Renal cortex interstitium (tissue), 11 donors: ENCODE results near the gene TMA7. TPM values are rescaled to one million over a fixed set of nuclear protein-coding genes. Genes with fewer than 3 reads are reported as not detected.

ENCODE experiments used
- DNase-seq, 11 donors: peaks; one replicate each; pipeline ENCODE4 v3.0.0-alpha.2; 2013; ENCODE audit warnings: low read depth in 9 of 11, low spot score in 4 of 11; ENCODE audit errors: extremely low read depth in 1 of 11
- polyA plus RNA-seq, 3 donors: library from polyadenylated mRNA; unstranded; fragments of 120-200 nt; gene quantifications; one replicate each; pipeline ENCODE4 v1.2.1, GENCODE V29; 2013; ENCODE audit not compliant: insufficient read length in 3 of 3

The TMA7 gene
- polyA plus RNA-seq, 3 donors, result 264 to 326 (median 318) TPM

DNA sequence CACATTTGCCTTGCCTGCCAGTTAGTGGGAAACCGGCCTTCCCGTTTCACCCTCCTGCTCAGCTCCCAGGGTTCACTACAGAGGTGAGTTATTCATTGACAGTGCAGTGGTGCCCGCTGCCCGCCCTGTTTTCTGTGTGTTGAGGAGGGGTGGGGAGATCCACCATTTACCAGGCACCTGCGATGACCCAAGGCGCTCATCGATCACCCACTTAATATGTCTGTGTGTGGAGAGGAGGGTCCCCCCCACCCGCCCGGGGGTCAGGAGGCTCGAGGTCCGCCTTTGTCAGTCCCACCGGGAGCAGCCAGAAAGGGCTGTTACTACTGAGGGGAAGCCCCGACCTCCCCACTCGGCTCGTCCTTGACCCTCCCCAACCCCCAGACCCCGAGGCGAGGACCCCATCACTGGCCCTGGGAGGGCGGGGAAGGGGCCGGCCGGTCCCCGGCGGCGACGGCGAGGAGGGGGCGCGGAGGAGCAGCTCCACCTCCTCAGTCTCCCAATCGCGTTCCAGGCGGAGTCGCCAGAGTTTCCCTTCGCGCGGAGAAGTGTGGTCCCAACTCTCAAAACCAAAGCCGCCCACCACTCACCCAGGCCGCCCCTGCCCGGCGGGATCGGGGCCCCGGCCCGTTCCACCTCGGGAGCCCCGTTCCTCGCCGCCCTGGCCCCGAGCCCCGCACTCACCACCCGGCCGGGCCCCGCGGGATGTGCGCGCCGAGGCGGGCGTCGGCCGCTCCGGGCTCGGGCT lies 11.3 kb upstream of the TMA7 start:
- DNase-seq, result peak in 4 of 11 donors; percentile 31 to 75 (median 62)

DNA sequence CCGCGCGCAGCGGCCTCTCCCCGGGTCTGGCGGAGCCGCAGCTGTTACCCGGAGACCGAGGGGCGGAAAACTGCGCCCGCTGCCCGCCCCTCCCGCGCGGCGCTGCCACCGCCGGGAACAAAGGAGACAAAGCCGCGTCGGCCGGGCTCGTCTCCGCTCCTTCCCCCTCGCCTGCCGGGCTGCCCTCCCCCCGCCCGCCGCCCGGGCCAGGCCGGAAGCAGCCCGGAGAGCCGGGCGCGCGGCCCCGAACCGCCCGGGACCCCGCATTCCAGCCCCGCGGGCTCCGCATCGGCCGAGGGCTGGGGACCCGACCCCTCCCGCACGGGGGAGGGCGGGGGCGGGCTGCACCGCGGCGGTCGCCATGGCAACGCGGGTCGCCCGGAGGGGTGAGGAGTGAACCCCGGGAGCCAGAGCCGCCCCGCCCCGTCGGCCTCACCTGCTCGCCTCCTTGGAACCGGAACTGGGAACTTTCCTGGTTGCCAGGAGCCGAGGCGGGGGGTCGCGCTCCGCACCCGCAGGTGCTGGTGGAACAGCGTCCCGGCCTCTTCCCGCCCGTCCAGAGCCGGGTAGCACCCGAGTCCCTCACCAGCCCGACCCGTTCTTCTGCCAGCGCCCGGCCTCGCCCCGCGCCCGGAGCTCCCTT lies 10.6 kb upstream of the TMA7 start:
- peak in 4 of 11 donors; percentile 22 to 54 (median 41) for DNase-seq

DNA sequence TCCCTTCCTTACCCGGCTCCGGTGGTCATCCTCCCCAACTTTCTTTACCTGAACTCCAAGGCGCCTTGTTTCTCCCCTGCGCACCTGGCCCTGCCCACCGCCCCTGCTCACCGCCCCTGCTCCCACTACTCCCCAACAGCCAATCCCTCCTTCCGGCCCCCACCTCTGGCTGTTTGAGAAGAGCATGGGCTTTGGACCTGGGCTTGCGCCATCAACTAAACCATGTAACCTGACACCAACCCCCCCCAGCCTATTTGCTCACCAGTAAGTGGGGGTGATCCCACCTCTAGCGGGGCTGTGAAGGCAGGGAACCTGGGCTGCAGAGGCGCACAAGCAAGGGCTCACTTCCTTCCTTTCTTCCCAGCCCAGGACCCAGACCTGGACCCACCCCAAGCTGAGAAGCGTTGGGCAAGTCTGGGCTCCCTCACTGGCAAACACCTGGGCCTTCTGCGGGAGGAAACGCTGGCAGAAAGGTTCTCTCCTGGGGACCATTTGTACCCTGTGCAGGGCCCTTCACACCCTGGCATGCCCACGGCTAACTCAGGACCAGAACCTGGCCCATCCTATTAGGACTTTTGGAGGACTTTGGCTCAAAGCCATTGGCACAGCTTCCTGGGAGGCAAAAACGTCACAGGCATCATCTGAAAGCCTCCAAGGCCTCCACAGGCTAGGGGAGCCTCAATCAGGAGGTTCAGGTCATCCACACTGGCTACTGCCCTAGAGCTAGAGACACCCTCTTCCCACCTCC lies 9.9 kb upstream of the TMA7 start, which contains the start of gene PLXNB1:
PLXNB1 (minus strand) TSS at position 127 of the 748 bp plus-strand sequence. CDS start 5,475 bp downstream, outside the sequence.
- peak in 8 of 11 donors; percentile 69 to 93 (median 86) for DNase-seq

DNA sequence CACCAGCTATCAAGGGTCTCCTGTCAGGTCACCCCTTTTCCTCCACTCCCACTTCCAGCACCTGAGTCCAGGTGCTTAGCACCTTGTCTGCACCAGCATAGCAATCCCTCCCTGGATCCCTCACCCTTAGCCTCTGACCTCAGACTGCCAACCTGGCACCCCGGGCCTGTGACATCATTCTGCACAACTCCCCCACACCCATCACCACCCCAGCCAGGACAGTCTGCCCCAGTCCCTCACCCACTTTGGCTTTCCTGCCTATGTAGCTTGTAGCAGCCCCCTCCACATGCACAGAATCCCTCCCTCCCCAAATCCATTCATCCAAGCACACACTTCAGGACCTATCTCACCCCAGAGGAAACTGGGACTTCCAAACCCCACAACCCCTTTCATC lies 9.4 kb upstream of the TMA7 start:
- DNase-seq, result no peak

DNA sequence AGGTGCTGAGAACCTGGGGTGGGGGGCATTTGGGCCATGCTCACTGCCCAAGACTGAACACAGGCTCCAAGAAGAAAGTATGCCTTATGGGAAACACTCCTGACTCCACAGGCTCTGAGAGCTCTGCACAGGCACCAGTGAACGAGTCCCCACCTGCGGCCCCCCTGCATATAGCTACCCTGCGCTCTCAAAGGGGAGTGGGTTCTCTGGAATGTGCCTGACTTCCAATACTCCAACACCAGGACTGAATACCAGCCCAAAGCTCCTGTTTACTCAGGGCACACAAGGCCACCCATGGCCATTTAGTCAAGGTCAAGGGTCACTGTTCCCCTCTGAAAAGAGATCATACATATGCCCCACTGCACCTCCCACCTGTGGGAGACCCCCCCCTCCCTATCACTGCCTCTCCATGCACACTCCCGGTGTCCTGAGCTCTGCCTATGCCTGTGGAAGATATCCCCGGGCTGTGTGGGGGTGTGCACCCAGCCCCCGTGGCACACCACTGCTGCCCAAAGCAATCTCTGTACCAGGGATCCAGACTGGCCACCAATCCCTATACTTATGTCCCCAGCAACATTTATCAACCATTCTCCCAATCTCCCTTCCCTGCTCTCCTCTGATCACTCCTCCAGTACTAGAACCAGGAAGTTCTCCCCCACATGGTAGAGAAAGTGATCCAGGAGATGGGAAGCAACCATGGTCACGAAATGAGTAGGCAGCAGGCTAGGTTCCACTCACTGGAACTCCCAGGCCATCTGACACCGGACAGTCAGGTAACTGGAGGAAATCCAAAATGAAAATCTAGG lies 8.6 kb upstream of the TMA7 start:
- no peak for DNase-seq

DNA sequence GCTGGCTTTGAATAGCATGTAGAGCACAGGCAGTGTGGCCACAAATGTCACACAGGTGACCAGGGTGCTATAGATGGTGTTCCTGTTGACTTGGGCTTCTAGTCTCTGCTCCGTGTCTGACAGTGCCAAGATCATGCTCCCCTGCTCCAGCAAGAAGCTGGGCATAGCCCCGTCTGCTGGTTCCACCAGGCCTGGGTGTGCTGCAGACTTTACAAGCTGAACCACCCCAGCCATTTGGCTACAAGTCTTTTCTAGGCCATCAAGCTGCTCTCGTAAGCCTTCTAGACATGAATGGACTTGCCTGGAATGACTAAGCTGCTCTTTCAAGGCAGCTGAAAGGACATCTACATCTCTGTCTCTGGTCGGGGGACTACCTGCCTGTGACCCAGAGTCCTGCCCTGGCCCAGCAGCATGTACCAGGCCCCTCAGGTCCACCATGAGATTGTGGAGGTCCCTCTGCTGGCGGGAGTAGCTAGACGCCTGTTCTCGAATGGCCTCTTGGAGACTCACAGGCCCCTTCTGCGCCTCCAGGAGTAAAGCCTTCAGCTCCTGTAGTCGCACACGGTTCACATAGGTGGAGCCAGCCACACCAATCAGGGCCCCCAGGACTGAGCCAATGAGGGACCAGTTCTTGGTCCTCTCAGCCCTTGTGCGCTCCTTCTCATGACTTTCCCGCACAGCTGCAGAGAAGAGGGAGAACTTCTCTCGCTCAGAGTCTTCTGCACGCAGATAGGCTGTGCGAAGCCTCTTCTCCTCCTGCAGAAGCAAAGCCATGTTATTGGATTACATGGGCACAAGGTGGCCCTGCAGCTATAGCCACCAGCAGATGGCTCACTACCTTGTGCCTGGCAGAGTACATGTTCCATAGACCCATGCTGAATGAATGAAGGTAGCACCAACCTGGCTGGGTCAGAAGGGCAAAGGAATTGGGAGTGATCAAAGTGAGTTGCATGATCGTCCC lies 7.4 kb upstream of the TMA7 start:
- DNase-seq, result no peak

DNA sequence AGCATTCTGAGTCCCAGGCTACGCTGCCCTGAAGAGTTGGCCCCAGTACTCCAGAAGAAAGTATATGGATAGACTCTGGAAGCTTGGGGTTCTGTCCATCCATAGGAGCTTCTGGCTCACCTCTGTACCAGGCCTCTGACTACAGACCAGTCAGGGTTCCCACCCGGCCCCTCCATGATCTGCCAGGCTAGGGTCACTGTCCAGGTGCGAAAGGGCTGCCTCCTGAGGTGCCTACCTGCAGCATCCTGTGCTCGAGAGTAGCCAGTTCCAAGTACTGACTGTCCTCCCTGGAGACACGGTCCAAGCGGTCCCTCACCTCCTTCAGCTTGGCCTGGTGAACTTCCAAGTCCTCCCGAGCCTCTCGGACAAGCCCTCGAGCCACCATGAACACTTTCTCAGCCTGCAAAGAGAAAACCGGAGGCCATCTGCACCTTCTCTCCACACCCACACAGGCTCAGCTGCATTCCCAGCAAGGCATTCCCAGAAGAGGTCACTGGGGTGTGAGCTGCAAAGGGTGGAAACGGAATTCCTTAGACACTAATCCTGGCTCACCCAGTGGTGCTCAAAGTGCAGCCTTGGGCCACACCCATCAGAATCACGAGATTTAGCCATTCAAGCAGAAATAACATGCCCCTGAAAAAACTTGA lies 6.5 kb upstream of the TMA7 start:
- DNase-seq, result peak in 2 of 11 donors; percentile 24 to 72

DNA sequence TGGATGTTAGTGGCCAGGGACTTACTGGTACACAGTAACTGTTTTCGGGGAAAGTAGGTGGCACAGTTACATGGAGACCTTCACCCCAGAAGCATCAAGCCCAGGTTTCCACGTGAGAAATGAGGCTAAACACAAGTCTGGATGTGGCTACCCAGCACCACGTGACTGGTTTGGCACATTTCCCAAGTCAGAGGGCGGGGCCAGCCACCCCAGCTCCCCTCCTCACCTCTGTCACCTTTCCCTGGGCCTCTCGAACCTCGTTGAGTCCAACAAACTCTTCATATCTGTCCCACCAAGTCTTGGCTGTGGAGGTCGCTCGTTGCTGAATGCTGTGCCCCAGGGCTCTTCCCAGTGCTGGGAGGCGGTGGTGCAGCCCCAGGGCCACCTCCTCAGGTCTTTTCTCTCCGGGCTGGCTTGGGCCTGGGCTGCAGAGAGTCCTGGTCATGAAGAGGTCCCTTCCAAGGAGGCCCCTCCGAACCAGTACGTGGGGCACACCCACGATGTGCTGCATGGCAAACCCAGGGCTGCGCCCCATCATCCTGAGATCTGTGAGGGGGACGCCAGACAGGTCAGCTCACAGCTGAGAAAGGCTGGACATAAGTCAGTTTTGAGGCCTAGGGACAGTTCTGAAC lies 5.3 kb upstream of the TMA7 start:
- DNase-seq, result no peak

DNA sequence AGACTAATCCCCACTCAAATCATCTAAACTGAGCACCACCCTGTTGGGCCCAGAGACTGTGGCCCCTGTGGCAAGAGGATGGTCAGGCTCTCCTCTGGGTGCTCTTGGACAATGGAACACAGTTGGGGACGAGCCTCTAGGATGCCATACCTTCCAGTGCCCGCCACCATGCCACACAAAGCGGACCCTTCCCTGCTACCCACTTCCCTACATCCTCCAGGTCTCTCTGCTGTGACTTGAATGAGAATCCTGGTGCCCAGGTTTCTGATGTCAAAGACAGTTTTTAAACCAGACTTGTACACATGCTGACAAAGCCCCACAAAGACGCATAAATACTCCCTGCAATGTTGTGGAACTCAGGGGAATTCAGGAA lies 4.8 kb upstream of the TMA7 start:
- no peak for DNase-seq

DNA sequence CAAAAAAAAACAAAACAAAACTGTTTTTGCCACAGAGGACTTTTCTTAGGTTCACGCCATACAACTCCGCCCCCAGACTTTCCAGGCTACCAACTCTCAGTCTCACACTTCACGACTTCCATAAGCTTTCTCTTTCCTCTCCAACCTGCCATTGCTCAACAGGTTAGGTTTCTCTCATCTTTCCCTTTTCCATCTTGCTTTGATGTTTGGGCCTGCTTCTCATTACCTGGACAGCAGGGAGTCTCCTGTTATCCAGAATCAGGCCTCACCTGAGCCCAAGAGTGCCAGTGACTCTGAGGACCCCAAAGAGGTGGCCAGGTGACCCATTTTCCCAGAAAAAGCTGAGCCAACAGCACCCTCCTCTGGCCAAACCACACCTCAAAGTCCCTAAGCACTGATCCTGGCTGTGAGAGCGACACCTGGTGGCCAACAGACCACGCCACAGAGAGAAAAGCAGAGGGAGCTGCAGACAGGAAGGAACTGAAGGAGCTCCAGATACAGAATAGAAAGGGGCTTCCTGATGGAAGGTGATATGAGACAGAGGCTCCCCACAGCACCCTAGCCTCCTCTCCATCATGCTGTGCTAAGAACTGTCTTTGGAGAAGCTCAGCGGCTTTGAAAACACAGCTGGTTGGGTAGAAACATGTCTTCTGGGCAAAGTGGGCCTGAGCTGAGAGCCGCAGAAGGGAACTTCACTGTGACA lies 4.1 kb upstream of the TMA7 start:
- peak in 10 of 11 donors; percentile 61 to 86 (median 81) for DNase-seq

DNA sequence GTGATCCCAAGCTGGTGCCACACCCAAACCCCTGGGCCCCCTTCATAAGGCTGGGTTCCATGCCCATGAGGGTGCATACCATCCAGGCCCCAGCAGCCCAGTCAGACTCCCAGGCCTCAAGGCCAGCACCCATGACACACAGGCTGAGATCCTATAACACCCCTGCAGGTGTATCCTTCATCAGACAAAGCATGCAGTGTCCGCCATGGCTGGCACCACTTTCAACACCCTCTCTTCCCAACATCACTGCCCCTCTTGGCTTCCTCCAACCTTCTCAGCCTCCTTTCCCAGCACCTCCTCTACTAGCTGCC lies 3.6 kb upstream of the TMA7 start:
- no peak for DNase-seq

DNA sequence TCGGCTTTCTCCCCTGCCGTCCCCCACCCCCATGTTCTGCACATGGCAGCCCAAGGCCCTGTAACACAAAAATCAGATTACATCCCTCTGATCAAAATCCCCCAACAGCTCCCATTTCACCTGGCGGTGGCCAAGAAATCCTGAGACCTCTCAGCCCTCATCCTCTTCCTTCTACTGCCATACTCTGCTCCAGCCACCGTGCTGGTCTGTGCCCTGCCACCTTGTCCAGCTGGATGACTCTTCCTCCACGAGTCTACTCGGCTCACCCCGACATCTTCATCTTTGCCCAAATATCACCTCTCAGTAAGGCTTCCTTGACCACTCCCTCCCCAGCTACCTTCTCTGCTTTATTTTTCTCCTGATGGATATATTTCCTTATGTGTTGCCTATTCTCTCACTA lies 3.2 kb upstream of the TMA7 start:
- no peak for DNase-seq

DNA sequence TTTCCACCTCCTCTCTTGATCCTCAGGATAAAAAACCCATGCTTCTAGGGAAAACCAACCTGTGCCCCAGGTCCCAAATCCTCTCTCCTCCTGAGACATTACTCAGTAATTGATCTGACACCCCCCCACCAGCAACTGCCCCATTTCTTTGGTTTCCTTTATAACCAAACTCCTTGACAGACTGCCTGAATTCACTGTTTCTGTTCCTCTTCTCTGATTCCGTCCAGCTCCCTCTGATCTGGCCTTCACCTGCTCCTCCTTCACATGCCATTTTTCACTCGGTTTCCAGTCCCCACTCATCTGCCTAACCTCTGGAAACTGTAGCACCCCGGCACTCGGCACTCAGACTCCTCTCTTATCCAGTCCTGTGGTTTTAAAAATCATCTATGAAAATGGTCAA lies 2.2 kb upstream of the TMA7 start:
- DNase-seq, result no peak

DNA sequence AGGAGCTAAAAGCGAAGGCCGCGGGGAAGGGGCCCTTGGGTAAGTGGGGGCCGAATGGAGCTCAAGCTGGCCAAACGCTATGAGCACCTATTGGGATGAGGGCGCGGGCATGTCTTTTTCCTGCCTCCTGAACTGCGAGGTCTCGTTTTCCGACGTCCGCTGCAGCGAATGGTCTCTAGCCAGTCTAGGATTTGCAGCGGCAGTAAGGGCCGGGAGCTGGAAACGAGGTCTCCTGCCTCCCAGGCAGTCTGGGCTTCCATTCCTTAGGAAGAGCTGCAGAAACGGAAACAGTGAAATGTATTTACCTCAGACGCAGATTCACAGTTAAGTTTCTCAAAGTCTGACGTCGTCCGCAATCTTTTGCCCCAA lies 517 bp downstream of the TMA7 start:
- no peak for DNase-seq

DNA sequence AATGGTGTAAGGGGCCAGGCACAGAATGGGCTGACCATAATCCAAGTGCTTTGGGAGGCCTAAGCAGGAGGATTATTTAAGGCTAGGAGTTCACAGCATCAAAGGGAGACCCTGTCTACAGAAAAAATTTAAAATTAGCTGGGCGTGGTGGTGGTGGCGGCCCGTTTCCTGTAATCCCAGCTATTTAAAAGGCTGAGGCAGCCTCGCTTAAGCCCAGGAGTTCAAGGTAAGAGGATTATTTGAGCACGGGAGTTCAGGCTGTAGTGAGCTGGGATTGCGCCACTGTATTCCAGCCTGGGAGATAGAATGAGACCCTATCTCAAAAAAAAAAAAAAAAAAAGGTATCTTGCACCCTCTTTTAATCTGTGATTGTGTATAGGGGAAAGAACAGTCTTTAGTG lies 1.9 kb downstream of the TMA7 start:
- DNase-seq, result no peak

DNA sequence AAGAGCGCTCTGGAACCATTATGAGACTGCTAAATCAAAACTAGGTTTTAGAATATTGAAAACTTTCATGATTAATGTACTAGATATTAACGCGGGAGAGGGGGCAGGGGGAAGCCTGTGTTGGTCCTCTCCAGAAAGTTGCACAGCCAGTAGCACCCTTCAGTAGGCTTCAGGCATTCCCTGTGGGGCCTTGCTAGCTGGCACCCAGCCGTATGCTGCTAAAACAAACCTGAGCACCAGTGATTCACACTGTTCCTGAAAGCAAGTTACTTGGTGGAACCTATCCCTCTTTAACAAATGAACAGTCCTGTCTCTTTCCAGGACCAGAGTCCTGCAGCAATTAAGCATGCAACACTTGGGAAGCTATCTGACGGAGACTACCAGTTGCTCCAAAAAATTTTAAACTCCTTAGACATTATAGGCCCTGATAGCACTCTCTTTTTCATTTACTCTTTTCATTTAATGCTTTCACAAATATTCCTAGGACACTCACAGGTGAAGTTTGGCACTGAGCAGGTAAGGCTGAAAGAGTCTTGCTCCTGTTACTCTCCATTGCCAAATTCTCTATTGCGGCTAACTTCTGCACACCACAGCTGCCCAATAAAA lies 5.3 kb downstream of the TMA7 start:
- DNase-seq, result no peak

DNA sequence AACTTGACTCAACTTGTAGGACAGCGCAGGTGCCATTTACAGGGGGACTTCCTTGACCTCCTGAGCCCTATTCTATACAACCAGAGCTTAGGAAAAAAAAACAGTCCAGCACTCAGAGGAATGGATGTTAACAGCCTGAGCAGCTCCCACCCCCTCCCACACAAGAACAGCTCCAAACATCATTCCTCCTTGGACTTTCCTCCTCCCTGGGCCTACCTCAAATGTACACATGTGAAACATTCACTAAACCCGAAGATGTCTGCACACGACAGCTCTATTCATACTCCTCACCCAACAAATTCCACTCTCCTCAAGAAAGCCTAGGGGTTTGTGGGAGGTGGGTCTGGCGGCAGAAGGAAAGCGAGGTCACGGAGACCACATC lies 6.0 kb downstream of the TMA7 start:
- no peak for DNase-seq
